Parathyroid adenoma (tissue), 2 donors: ENCODE data around the gene SMYD4.
A peak's percentile ranks its signal among the peaks of the same experiment; 100 is the strongest.
"Not testable (repeated sequence)": the region's sequence is repeated elsewhere in the genome, so short reads cannot be mapped to it uniquely, and the experiment has no call there.

ENCODE experiments used
- H2AFZ ChIP-seq: fragments of 300-600 bp; sonication (generic); one replicate; pipeline ENCODE4 v1.7.0; 2017; ENCODE audit warnings: antibody characterized with exemption, mild to moderate bottlenecking
- H3K27ac ChIP-seq: fragments of 300-600 bp; sonication (generic); one replicate; pipeline ENCODE4 v1.7.0; 2017
- H3K27me3 ChIP-seq: fragments of 300-600 bp; sonication (generic); one replicate; pipeline ENCODE4 v1.7.0; 2017; ENCODE audit warnings: low read length; ENCODE audit not compliant: control insufficient read depth, insufficient read depth
- H3K36me3 ChIP-seq: fragments of 300-600 bp; sonication (generic); one replicate; pipeline ENCODE4 v1.7.0; 2017; ENCODE audit warnings: low read length; ENCODE audit not compliant: control insufficient read depth, insufficient read depth
- H3K4me1 ChIP-seq: fragments of 300-600 bp; sonication (generic); one replicate; pipeline ENCODE4 v1.7.0; 2017; ENCODE audit warnings: control low read depth
- H3K4me2 ChIP-seq: fragments of 300-600 bp; sonication (generic); one replicate; pipeline ENCODE4 v1.7.0; 2017; ENCODE audit warnings: low read length
- H3K4me3 ChIP-seq: fragments of 300-600 bp; sonication (generic); one replicate; pipeline ENCODE4 v1.7.0; 2017; ENCODE audit warnings: low read depth, low read length
- H3K79me2 ChIP-seq: fragments of 300-600 bp; sonication (generic); one replicate; pipeline ENCODE4 v1.7.0; 2017; ENCODE audit warnings: control low read depth
- H3K9ac ChIP-seq: fragments of 300-600 bp; sonication (generic); one replicate; pipeline ENCODE4 v1.7.0; 2017; ENCODE audit warnings: mild to moderate bottlenecking
- H3K9me3 ChIP-seq: fragments of 300-600 bp; sonication (generic); one replicate; pipeline ENCODE4 v1.7.0; 2017; ENCODE audit warnings: low read length; ENCODE audit not compliant: control insufficient read depth
- CTCF ChIP-seq: fragments of 300-600 bp; sonication (generic); IDR thresholded peaks from one replicate; pipeline ENCODE4 v1.7.0; 2017; ENCODE audit warnings: antibody characterized with exemption, mild to moderate bottlenecking
- donor health status: primary hyperparathyroidism.

Gene SMYD4

GRCh38 chr17:1767358-1767757, 62.3 kb downstream of the SMYD4 start:
- no peaks in the 10 kb centered on the region for H3K79me2 ChIP-seq
- H3K4me2 ChIP-seq, result no peak overlapping the region
- no peak for TF ChIP-seq CTCF
- H3K4me1 ChIP-seq, result no peaks in the 10 kb centered on the region
- no peaks in the 10 kb centered on the region for H3K9me3 ChIP-seq
- no peak overlapping the region for H2AFZ ChIP-seq
- H3K27ac ChIP-seq, result no peak overlapping the region
- H3K4me3 ChIP-seq, result no peak overlapping the region
- no peaks in the 10 kb centered on the region for H3K36me3 ChIP-seq
- H3K9ac ChIP-seq, result no peak overlapping the region
- no peaks in the 10 kb centered on the region for H3K27me3 ChIP-seq

DNA sequence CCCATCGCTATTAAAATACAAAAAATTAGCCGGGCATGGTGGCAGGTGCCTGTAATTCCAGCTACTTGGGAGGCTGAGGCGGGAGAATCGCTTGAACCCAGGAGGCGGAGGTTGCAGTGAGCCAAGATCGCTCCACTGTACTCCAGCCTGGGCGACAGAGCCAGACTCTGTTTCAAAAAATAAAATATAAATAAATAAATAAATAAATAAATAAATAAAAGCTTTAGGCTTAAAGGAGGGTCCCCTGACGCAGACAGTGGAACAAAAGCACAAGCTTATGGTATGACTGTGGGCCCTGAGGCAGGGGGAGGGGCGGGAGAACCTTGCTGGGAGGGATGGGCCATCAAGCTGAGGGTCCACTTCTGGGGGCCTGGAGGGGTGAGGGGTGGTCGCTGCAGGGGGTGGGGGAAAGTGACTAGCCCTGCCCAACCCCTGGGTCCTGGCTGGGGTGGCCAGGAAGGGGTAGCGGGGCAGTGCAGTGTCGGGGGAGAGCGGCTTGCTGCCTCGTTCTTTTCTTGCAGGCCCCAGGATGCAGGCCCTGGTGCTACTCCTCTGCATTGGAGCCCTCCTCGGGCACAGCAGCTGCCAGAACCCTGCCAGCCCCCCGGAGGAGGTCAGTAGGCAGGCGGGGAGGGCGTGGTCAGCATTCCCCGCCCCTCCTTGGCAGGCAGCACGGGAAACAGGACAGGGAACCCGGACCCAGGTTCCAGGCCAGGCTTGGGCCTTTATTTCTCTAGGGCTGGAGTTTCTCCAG, 63.1 kb downstream of the SMYD4 start:
- H3K4me1 ChIP-seq, result no peaks in the 10 kb centered on the region

GRCh38 chr17:1765576-1765975, 64.1 kb downstream of the SMYD4 start:
- Histone ChIP-seq H3K4me3 (no peak overlapping the region), H2AFZ (no peak overlapping the region), H3K4me1 (no peaks in the 10 kb centered on the region), H3K27me3 (no peaks in the 10 kb centered on the region), H3K4me2 (no peak overlapping the region), H3K36me3 (no peaks in the 10 kb centered on the region), H3K27ac (no peak overlapping the region), H3K79me2 (no peaks in the 10 kb centered on the region), H3K9me3 (no peaks in the 10 kb centered on the region), H3K9ac (no peak overlapping the region)
- TF ChIP-seq CTCF, result no peak

More for the DNA sequence above, 63.1 kb downstream of the SMYD4 start:
- Histone ChIP-seq H3K36me3 (no peaks in the 10 kb centered on the region), H3K79me2 (no peaks in the 10 kb centered on the region), H3K9me3 (no peaks in the 10 kb centered on the region), H3K9ac (no peak overlapping the region), H2AFZ (no peak overlapping the region), H3K4me3 (no peak overlapping the region), H3K27me3 (no peaks in the 10 kb centered on the region), H3K27ac (no peak overlapping the region), H3K4me2 (no peak overlapping the region)
- TF ChIP-seq CTCF, result no peak

GRCh38 chr17:1764705-1765104, 65.0 kb downstream of the SMYD4 start:
- H3K9me3 ChIP-seq, H3K4me3 ChIP-seq, H3K36me3 ChIP-seq, H3K27ac ChIP-seq, H3K4me2 ChIP-seq, H3K79me2 ChIP-seq, H3K9ac ChIP-seq, H3K27me3 ChIP-seq, H3K4me1 ChIP-seq, H2AFZ ChIP-seq: not testable (repeated sequence)

GRCh38 chr17:1764284-1764683, 65.4 kb downstream of the SMYD4 start:
- Histone ChIP-seq H3K9me3 (no peaks in the 10 kb centered on the region), H3K9ac (no peak overlapping the region), H3K4me1 (no peaks in the 10 kb centered on the region), H3K27ac (no peak overlapping the region), H3K36me3 (no peaks in the 10 kb centered on the region), H3K4me3 (no peak overlapping the region), H3K27me3 (no peaks in the 10 kb centered on the region), H3K4me2 (no peak overlapping the region), H3K79me2 (no peaks in the 10 kb centered on the region), H2AFZ (peak overlapping the region; percentile 42)
- no peak for TF ChIP-seq CTCF
